Spleen (tissue), 7 donors: ENCODE data around the gene CMKLR1.

Source experiments
- CTCF ChIP-seq, 11 experiments: fragments of 200-600 bp in 7 of 11; fragments of 450-650 bp in 4 of 11; sonication (generic) in 4 of 11; IDR thresholded peaks in 8 of 11; conservative IDR thresholded peaks in 3 of 11; 1 replicate in 7 of 11; 2 replicates in 4 of 11; pipeline versions ENCODE4 v1.4.0 to v1.8.0; 2016 to 2021; ENCODE audit warnings: antibody characterized with exemption in 11 of 11, inconsistent platforms in 4 of 11, mild to moderate bottlenecking in 1 of 11
- POLR2A ChIP-seq, 3 donors: fragments of 450-650 bp; IDR thresholded peaks; one replicate each; pipeline ENCODE4 v1.5.1; 2017; ENCODE audit warnings: antibody characterized with exemption in 3 of 3, mild to moderate bottlenecking in 1 of 3
- POLR2AphosphoS5 ChIP-seq, 3 donors: sonication (generic); formaldehyde crosslinking; IDR thresholded peaks; one replicate each; pipeline ENCODE4 v1.5.1; 2017; ENCODE audit warnings: antibody characterized with exemption in 3 of 3
- donor health status: DM: no; HTN: no; CAD: no; lungs with moderate emphysema.
- donor health status: DM: no; HTN: no; CAD: no.
- donor health status: DM: no; HTN: no; CAD: no.

GRCh38 chr12:108325549-108325948 lies 13.6 kb downstream of the CMKLR1 start:
- TF ChIP-seq POLR2A (IDR thresholded peaks at IDR 0.05) (no peak), POLR2AphosphoS5 (IDR thresholded peaks at IDR 0.05) (no peak), CTCF (IDR thresholded peaks at IDR 0.05 in 8 of 11, conservative IDR thresholded peaks at IDR 0.05 in 3 of 11) (no peak)
